ENCODE results near the gene CXXC1. TPM values are rescaled to one million over a fixed set of nuclear protein-coding genes. Genes with fewer than 3 reads are reported as not detected.

The CXXC1 gene
- total RNA-seq, 1 donor from 2014 or later, result 80.2 TPM

GRCh38 chr18:50320719-50321118 is 33.2 kb upstream of the CXXC1 start:
- Mint-ChIP-seq H3K4me3 (no peak overlapping the region), H3K4me1 (peaks cover 2% of the 10 kb centered on the region), H3K36me3 (no peaks in the 10 kb centered on the region), H3K9me3 (no peaks in the 10 kb centered on the region), H3K27ac (no peak overlapping the region), H3K27me3 (ENCODE audit: low read depth) (peaks cover 24% of the 10 kb centered on the region)
- DNase-seq (ENCODE audit: low spot score in 2 of 2, unreplicated experiment in 2 of 2), result no peak
- no peak for TF ChIP-seq CTCF (IDR thresholded peaks at IDR 0.05; ENCODE audit: unreplicated experiment)

GRCh38 chr18:50315100-50315871 is 27.8 kb upstream of the CXXC1 start:
- Mint-ChIP-seq H3K27me3 (ENCODE audit: low read depth) (peaks cover 29% of the 10 kb centered on the region), H3K9me3 (no peaks in the 10 kb centered on the region), H3K4me3 (no peak overlapping the region), H3K36me3 (no peaks in the 10 kb centered on the region), H3K4me1 (no peaks in the 10 kb centered on the region), H3K27ac (no peak overlapping the region)
- TF ChIP-seq CTCF (IDR thresholded peaks at IDR 0.05; ENCODE audit: unreplicated experiment), result no peak
- no peak for DNase-seq (ENCODE audit: low spot score in 2 of 2, unreplicated experiment in 2 of 2)

- Mint-ChIP-seq H3K27me3 (ENCODE audit: low read depth) (peaks cover 27% of the 10 kb centered on the region), H3K36me3 (no peaks in the 10 kb centered on the region), H3K27ac (no peak overlapping the region), H3K9me3 (no peaks in the 10 kb centered on the region), H3K4me3 (no peak overlapping the region), H3K4me1 (no peaks in the 10 kb centered on the region)
- no peak for TF ChIP-seq CTCF (IDR thresholded peaks at IDR 0.05; ENCODE audit: unreplicated experiment)
- no peak for DNase-seq (ENCODE audit: low spot score in 2 of 2, unreplicated experiment in 2 of 2)
Measured at GRCh38 chr18:50313873-50314460, 26.5 kb upstream of the CXXC1 start.

- H3K9me3 Mint-ChIP-seq, result peaks cover 3% of the 10 kb centered on the region
- no peak overlapping the region for H3K27ac Mint-ChIP-seq
- DNase-seq (ENCODE audit: low spot score in 2 of 2, unreplicated experiment in 2 of 2), result no peak
- peaks cover 20% of the 10 kb centered on the region for H3K27me3 Mint-ChIP-seq (ENCODE audit: low read depth)
- H3K4me1 Mint-ChIP-seq, result no peaks in the 10 kb centered on the region
- TF ChIP-seq CTCF (IDR thresholded peaks at IDR 0.05; ENCODE audit: unreplicated experiment), result no peak
- no peak overlapping the region for H3K4me3 Mint-ChIP-seq
- no peaks in the 10 kb centered on the region for H3K36me3 Mint-ChIP-seq
Measured at GRCh38 chr18:50313031-50313607, 25.6 kb upstream of the CXXC1 start.

GRCh38 chr18:50312296-50313030 is 25.0 kb upstream of the CXXC1 start:
- H3K9me3 Mint-ChIP-seq, result peaks cover 3% of the 10 kb centered on the region
- no peak overlapping the region for H3K27ac Mint-ChIP-seq
- peaks cover 18% of the 10 kb centered on the region for H3K27me3 Mint-ChIP-seq (ENCODE audit: low read depth)
- peaks cover 3% of the 10 kb centered on the region for H3K4me1 Mint-ChIP-seq
- no peak overlapping the region for H3K4me3 Mint-ChIP-seq
- no peak for DNase-seq (ENCODE audit: low spot score in 2 of 2, unreplicated experiment in 2 of 2)
- H3K36me3 Mint-ChIP-seq, result no peaks in the 10 kb centered on the region
- TF ChIP-seq CTCF (IDR thresholded peaks at IDR 0.05; ENCODE audit: unreplicated experiment), result no peak
